KMS-11 (cell line): ENCODE data around the gene POLD3.

Source experiments
- H2AFZ ChIP-seq: fragments of 200-600 bp; sonication (generic); 2 replicates; pipeline ENCODE4 v1.6.1; 2016; ENCODE audit warnings: antibody characterized with exemption, mixed run types, low read depth
- H3K27ac ChIP-seq: fragments of 200-600 bp; sonication (generic); 2 replicates; pipeline ENCODE4 v1.6.1; 2016; ENCODE audit warnings: mild to moderate bottlenecking, mixed run types
- H3K27me3 ChIP-seq: fragments of 200-600 bp; sonication (generic); 2 replicates; pipeline ENCODE4 v1.6.1; 2017; ENCODE audit warnings: mild to moderate bottlenecking, low read depth, mixed run types, moderate library complexity; ENCODE audit not compliant: insufficient read depth
- H3K36me3 ChIP-seq: fragments of 200-600 bp; sonication (generic); 2 replicates; pipeline ENCODE4 v1.6.1; 2017; ENCODE audit warnings: mild to moderate bottlenecking, mixed run types; ENCODE audit not compliant: insufficient read depth
- H3K4me1 ChIP-seq: fragments of 200-600 bp; sonication (generic); 2 replicates; pipeline ENCODE4 v1.6.1; 2016; ENCODE audit warnings: mild to moderate bottlenecking, low read depth, mixed run types; ENCODE audit not compliant: poor library complexity, severe bottlenecking
- H3K4me2 ChIP-seq: fragments of 200-600 bp; sonication (generic); 2 replicates; pipeline ENCODE4 v1.7.0; 2016; ENCODE audit warnings: mild to moderate bottlenecking, mixed run types
- H3K4me3 ChIP-seq: fragments of 200-600 bp; sonication (generic); IDR thresholded peaks from 2 replicates; pipeline ENCODE4 v1.6.1; 2017; ENCODE audit warnings: low read depth, low read length, mixed read lengths; ENCODE audit not compliant: insufficient read depth
- H3K79me2 ChIP-seq: fragments of 200-600 bp; sonication (generic); 2 replicates; pipeline ENCODE4 v1.6.1; 2016; ENCODE audit warnings: low read depth, mixed run types; ENCODE audit not compliant: insufficient read depth
- H3K9ac ChIP-seq: fragments of 200-600 bp; sonication (generic); 2 replicates; pipeline ENCODE4 v1.6.1; 2016; ENCODE audit warnings: mild to moderate bottlenecking, mixed run types
- H4K20me1 ChIP-seq: fragments of 200-600 bp; sonication (generic); 2 replicates; pipeline ENCODE4 v1.6.1; 2016; ENCODE audit warnings: mild to moderate bottlenecking, mixed run types; ENCODE audit not compliant: insufficient read depth
- TF ChIP-seq, protein P1 (sequence below): fragments of 200-600 bp; sonication (generic); conservative IDR thresholded peaks from 2 replicates; pipeline ENCODE4 v1.6.1; 2017; ENCODE audit warnings: low read depth, mild to moderate bottlenecking, antibody characterized with exemption, low read length, moderate library complexity, mixed read lengths

Gene POLD3

DNA sequence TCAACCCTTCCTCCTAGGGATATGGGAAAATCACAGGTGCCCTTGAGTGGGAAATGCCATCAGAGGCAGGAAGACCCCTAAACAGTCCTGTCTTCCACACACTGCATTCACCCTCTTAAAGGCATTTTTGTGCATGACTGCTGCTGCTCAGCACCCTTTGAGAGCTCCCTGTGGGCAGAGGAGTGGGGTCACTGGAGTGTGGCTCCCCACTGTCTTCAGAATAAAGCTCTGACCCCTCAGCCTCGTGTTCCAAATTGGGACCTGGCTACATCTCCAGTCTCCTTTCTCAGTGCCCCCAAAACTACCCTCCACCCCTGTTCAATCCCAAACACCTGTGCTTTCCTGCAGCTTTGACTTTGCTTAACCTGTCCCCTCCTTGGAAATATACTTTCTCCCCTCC lies 92.3 kb downstream of the POLD3 start:
- Histone ChIP-seq H3K36me3 (no peaks in the 10 kb centered on the region), H3K79me2 (no peaks in the 10 kb centered on the region), H3K9ac (no peak overlapping the region), H3K4me3 (no peak overlapping the region), H3K27ac (no peak overlapping the region), H3K27me3 (no peaks in the 10 kb centered on the region), H2AFZ (no peak overlapping the region), H3K4me2 (no peak overlapping the region), H4K20me1 (no peaks in the 10 kb centered on the region), H3K4me1 (no peaks in the 10 kb centered on the region)
- TF ChIP-seq, protein P1, sequence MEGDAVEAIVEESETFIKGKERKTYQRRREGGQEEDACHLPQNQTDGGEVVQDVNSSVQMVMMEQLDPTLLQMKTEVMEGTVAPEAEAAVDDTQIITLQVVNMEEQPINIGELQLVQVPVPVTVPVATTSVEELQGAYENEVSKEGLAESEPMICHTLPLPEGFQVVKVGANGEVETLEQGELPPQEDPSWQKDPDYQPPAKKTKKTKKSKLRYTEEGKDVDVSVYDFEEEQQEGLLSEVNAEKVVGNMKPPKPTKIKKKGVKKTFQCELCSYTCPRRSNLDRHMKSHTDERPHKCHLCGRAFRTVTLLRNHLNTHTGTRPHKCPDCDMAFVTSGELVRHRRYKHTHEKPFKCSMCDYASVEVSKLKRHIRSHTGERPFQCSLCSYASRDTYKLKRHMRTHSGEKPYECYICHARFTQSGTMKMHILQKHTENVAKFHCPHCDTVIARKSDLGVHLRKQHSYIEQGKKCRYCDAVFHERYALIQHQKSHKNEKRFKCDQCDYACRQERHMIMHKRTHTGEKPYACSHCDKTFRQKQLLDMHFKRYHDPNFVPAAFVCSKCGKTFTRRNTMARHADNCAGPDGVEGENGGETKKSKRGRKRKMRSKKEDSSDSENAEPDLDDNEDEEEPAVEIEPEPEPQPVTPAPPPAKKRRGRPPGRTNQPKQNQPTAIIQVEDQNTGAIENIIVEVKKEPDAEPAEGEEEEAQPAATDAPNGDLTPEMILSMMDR, result no peak

DNA sequence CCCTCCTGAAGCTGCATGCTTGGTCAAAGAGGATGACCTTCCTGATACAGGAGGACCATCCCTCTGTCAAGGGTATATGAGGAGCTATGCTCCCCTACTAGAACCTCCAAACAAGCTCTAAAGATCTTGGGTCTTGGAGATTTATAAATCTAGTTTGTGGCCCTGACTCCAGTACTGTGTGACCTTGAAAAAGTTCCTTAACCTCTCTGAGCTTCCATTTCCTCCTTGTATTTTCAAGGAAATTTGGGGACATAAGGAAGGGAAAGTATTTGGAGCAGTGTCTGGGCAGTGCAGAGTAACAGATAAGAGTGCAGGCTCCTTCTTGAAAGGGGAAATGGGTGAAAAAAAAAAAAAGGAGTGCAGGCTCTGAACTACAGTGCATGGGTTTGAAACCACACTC lies 93.0 kb downstream of the POLD3 start:
- H3K4me2 ChIP-seq, result no peak overlapping the region
- H3K27me3 ChIP-seq, result no peaks in the 10 kb centered on the region
- H3K79me2 ChIP-seq, result no peaks in the 10 kb centered on the region
- no peaks in the 10 kb centered on the region for H3K36me3 ChIP-seq
- H3K4me3 ChIP-seq, result no peak overlapping the region
- no peaks in the 10 kb centered on the region for H4K20me1 ChIP-seq
- H3K27ac ChIP-seq, result no peak overlapping the region
- H3K9ac ChIP-seq, result no peak overlapping the region
- H3K4me1 ChIP-seq, result no peaks in the 10 kb centered on the region
- TF ChIP-seq, protein P1, result no peak
- H2AFZ ChIP-seq, result no peak overlapping the region

DNA sequence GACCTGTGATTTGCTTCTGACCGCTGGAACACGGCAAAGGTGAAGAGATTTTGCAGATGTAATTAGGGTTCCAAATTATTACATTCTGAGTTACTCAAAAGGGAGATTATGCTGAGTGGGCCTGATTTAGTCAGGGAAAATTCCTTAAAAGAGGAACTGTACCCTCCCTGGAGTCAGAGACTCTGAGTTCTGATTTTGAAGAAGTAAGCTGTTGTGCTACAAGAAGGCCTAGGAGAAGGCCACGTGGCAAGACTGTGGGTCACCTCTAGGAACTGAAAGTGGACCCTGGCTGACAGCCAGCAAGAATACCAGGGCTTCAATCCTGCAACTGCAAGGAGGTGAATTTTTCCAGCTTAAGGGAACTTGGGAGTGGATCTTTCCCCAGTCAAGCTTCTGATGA lies 93.5 kb downstream of the POLD3 start:
- no peak overlapping the region for H2AFZ ChIP-seq
- H3K9ac ChIP-seq, result no peak overlapping the region
- no peaks in the 10 kb centered on the region for H3K36me3 ChIP-seq
- TF ChIP-seq, protein P1, result no peak
- H3K27ac ChIP-seq, result no peak overlapping the region
- H3K79me2 ChIP-seq, result no peaks in the 10 kb centered on the region
- H3K27me3 ChIP-seq, result no peaks in the 10 kb centered on the region
- no peak overlapping the region for H3K4me3 ChIP-seq
- H3K4me1 ChIP-seq, result no peaks in the 10 kb centered on the region
- no peak overlapping the region for H3K4me2 ChIP-seq
- no peaks in the 10 kb centered on the region for H4K20me1 ChIP-seq

DNA sequence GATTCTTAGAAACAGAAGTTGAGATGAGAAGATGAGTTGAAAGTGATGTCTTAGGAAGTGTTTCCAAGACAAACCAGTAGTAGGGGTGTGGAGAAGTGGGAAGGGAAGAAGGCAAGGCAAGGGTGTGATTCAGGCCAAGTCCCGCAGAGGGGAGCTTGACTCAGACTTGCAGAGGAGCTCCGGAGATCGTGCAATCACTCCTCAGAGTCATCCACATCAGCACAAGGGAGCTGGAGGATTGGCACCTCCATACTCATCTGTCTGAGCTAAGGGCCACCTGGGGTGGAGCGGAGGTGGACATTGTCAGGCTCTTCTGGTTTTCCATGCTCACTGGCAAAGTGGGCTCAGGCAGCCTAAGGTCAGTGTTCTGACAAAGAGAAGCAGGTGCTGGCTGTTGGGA lies 94.4 kb downstream of the POLD3 start:
- Histone ChIP-seq H3K9ac (no peak overlapping the region), H3K27me3 (no peaks in the 10 kb centered on the region), H3K4me1 (no peaks in the 10 kb centered on the region), H3K4me3 (no peak overlapping the region), H3K4me2 (no peak overlapping the region), H3K36me3 (no peaks in the 10 kb centered on the region), H3K79me2 (no peaks in the 10 kb centered on the region), H3K27ac (no peak overlapping the region), H4K20me1 (no peaks in the 10 kb centered on the region), H2AFZ (no peak overlapping the region)
- TF ChIP-seq, protein P1, result no peak
